GM19035 (cell line): ENCODE measurements around the gene GJB5.
"Not testable (repeated sequence)": the region's sequence is repeated elsewhere in the genome, so short reads cannot be mapped to it uniquely, and the experiment has no call there.

ENCODE experiments used
- ATAC-seq: cut with Tn5 transposase; IDR thresholded peaks from one replicate; pipeline ENCODE4 v1.9.1; 2021; ENCODE audit not compliant: unreplicated experiment

Gene GJB5

GRCh38 chr1:34773114-34773513, 18.3 kb downstream of the GJB5 start:
- not testable (repeated sequence) for ATAC-seq

DNA sequence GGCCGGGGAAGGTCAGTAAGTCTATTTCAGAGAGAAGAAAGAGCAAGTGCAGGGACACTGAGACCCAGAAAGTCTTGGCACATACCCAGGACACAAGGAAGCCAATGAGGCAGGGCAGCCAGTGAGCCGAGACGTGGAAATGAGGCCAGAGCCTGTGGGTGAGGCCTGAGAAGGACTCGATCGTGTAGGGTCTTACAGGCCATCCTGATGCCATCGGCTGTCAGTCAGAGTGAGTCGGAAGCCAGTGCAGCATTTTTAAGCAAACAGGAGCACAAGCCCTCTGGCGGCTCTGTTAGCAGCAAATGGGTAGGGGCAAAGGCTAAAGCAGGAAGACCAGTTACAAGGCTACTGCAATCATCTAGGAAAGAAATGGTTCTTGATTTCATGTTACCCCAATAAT, 20.1 kb downstream of the GJB5 start:
- no peak for ATAC-seq

GRCh38 chr1:34776911-34777310, 22.1 kb downstream of the GJB5 start:
- no peak for ATAC-seq

GRCh38 chr1:34777519-34778321, 22.9 kb downstream of the GJB5 start:
- ATAC-seq, result no peak

DNA sequence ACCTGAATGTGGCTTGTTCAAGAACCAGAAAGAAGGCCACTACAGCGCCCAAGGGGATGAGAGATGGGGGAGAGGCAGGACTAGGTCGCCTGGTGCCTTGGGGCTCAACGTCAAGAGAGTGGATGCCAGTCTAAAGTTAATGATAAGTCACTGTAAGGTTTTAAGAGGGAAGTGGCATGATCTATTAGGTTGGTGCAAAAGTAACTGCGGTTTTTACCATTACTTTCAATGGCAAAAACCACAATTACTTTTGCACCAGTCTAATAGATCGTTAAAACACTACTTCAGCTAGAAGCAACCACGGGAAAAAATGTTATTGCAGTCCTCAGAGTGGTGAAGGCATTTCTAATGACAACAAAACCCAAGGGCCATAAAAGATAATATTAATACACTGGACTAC, 23.5 kb downstream of the GJB5 start:
- ATAC-seq, result no peak

DNA sequence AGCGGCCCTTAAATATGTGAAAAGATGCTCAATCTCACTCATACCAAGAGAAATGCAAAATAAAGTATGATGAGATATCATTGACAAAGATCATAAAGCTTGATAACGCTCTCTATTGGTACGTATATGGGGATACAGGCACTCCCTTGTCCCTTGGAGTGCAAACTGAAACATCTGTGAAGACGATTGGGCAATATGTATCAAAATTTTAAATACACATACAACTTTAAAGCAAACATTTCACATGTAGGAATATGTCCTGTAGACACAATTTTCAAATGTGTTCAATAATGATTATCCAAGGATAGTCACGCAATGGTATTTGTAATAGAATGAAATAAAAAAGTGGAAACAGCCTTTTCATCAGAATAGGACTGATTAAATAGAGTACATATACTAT, 24.2 kb downstream of the GJB5 start:
- no peak for ATAC-seq

DNA sequence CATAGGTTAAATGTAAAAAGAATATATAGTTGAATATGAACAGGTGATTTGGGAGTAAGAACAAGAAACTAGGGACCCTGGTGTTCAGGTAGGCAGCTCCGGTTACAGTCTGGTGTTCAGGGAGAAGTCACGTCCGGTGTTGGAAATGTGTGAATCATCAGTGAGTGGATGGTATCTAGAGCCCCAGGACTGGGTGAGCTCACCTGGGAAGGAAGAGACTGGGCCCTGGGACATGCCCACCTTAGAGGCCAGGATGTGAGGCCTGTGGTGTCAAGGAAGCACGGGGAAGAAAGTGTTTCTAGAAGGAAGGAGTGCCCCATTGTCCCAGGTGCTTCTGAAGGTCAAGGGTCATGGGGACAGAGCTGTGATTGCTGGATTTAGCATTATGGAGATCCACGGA, 24.7 kb downstream of the GJB5 start:
- ATAC-seq, result no peak

DNA sequence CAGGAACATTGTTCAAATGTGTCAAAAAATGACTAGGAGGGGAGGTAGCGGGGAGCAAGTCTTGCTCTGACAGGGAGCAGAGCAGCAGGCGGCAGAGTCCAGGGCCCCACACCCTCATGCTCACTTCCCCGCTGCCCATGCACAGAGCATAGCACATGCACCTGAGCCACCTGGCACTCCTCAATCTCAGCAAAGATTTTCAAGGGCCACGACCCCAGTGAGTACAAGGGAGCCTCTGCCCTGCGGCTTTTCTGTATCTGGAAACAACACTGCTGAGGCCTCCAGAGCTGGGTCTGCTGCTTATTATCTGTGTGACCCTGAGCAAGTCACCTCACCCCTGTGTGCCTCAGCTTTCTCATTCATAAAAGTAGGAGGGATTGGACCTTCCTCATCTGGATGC, 25.1 kb downstream of the GJB5 start:
- no peak for ATAC-seq

DNA sequence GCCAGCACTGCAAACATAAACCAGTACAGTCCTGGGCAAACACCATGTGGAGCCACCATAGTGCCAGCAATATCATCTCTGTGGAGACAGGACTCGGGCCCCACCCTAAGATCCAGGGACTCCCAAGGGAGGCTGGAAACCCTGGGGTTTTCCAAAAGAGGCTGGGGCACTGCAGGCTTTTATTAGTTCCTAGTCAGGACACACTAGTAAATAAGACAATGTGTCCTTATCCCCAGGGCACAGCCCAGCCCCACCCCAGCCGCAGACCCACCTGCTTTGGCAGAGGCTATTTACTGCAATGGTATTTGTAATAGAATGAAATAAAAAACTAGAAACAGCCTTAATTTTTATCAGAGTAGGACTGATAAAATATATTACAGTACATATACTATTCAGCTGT, 25.7 kb downstream of the GJB5 start:
- no peak for ATAC-seq

DNA sequence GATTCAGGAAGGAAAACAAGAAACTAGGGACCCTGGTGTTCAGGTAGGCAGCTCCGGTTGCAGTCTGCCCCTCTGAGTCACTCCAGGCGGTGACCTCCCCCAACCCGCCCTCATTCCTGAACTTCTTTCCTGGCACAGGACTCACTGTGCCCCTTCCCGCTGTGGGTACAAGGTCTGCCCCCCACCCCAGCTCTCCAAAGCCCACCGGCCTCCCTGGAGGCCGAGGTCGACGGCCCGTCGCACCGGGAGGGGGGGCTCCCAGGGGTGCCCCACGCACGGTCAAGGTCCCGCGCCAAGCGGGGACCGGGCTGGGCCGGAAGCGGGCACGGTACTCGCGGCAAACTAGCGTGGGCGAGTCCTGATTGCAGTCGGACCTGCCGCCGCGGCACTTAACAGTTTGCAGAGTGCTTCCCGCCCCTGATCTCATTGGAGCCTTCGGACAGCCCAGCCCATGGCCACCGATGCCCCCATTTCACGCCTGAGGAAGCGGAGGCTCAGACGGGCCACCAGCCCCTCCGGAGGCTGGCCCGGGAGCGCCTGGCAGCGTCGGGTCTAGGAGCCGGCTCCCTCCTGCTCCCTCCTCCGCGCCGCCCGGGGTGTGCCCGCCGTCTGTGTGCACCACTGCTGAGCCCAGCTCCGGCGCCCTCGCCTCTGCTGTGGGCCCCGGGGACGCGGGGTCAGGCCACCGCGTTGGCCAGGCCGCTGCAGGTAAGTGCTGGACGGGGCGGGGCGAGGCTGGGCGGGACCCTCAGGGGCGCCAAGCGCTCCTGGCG, 26.4 kb downstream of the GJB5 start, which contains the start of gene GJB3:
TSS of gene GJB3 (plus strand) at position 144 of the 773 bp plus-strand sequence. CDS start 3,549 bp downstream, outside the sequence.
- ATAC-seq, result no peak

- no peak for ATAC-seq
Measured at GRCh38 chr1:34781844-34782391, 27.1 kb downstream of the GJB5 start.

DNA sequence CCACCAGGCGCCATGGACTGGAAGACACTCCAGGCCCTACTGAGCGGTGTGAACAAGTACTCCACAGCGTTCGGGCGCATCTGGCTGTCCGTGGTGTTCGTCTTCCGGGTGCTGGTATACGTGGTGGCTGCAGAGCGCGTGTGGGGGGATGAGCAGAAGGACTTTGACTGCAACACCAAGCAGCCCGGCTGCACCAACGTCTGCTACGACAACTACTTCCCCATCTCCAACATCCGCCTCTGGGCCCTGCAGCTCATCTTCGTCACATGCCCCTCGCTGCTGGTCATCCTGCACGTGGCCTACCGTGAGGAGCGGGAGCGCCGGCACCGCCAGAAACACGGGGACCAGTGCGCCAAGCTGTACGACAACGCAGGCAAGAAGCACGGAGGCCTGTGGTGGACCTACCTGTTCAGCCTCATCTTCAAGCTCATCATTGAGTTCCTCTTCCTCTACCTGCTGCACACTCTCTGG, 29.9 kb downstream of the GJB5 start:
- no peak for ATAC-seq

DNA sequence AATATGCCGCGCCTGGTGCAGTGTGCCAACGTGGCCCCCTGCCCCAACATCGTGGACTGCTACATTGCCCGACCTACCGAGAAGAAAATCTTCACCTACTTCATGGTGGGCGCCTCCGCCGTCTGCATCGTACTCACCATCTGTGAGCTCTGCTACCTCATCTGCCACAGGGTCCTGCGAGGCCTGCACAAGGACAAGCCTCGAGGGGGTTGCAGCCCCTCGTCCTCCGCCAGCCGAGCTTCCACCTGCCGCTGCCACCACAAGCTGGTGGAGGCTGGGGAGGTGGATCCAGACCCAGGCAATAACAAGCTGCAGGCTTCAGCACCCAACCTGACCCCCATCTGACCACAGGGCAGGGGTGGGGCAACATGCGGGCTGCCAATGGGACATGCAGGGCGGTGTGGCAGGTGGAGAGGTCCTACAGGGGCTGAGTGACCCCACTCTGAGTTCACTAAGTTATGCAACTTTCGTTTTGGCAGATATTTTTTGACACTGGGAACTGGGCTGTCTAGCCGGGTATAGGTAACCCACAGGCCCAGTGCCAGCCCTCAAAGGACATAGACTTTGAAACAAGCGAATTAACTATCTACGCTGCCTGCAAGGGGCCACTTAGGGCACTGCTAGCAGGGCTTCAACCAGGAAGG, 30.5 kb downstream of the GJB5 start:
- no peak for ATAC-seq

DNA sequence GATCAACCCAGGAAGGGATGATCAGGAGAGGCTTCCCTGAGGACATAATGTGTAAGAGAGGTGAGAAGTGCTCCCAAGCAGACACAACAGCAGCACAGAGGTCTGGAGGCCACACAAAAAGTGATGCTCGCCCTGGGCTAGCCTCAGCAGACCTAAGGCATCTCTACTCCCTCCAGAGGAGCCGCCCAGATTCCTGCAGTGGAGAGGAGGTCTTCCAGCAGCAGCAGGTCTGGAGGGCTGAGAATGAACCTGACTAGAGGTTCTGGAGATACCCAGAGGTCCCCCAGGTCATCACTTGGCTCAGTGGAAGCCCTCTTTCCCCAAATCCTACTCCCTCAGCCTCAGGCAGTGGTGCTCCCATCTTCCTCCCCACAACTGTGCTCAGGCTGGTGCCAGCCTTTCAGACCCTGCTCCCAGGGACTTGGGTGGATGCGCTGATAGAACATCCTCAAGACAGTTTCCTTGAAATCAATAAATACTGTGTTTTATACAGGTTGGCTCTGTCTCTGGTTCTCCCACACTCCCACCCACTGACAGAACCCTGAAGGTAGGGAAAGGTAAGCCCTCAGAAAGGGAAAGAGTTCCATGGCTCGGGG, 31.1 kb downstream of the GJB5 start:
- no peak for ATAC-seq

- ATAC-seq, result peak; percentile 59
Measured at GRCh38 chr1:34786521-34787325, 31.9 kb downstream of the GJB5 start.

DNA sequence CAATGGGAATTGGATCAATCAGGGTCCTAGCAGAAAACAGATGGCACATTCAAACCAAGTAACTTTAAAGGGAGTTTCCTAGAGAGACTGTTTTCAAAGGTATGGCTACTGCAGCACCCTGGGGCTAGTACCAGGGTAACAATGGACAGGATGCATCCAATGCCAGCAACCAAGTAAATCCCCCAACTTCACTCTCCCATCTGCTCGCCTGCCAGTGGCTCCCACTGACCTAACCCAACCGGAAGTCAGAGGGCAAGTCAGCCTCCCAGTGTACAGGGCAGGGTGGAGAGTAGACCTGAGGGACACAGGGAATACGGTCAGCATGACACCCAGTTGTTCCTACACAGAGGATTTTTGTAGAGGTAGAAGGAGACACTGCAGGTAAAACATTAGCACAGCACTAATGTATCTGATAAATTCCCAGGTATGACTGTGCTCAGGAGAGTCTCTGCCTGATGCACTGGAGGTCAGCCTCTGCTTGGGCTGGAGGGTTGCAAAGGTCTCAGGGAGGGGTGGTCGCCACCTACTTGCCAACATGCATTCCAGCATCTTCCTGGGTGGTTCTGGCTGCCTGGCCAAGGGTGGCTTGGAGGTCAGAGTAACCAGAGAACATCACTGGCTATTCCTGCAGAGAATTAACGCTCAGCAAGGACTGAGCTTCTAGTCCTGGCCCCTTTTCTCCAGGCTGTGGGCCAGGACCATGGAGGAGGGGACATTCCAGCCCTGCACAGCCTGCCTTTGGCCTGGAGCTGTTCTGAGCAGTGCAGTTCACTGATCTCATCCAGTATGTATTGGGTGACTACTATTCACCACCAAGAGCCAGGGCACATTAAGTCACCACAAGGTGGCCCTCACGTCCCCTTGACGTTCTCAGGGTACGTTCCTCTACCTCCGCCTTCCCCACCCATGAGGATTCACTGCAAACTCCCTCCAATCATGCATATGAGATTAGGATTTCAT, 32.9 kb downstream of the GJB5 start:
- no peak for ATAC-seq

DNA sequence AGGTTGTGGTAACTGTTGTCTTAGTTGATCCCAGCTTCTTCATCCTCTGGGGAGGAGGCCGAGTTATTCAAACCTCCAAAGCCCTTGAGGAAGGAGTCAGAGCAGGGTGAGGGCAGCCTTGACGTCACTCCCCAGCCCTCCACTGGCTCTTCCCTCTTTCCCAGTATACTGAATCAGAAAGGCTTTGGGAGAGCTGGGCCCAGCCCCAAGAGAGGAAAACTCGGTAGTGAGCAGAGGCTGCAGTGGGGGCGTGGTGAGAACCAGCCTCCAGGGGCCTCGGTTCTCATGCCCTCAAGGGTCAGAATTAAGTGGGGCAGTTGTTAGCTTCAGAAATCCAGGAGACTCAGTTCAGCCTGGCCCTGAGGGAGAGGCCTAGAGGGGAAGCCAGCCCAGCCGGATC, 36.1 kb downstream of the GJB5 start:
- ATAC-seq, result no peak

DNA sequence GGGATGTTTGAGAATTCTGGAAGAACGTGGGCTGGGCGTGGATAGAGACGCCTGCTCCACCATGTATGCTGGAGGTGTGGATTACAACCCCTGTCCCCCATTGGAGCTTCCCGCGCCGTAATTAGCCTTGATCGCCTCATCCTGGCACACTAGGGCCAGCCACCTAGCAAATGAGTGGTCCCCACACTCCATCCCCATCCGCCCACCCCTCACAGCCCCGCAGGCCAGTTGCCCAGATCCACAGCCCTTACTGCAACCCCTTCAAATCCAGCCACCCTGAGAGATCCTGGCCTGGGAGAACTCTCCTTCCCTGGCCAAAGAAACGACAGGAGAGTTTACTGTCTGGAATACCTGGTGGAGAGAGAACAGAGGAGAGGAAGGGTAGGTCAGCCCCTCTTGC, 37.6 kb downstream of the GJB5 start:
- no peak for ATAC-seq
